ENCODE results near the gene RUVBL1. TPM values are rescaled to one million over a fixed set of nuclear protein-coding genes. Genes with fewer than 3 reads are reported as not detected.

The RUVBL1 gene
- total and polyA plus RNA-seq, 7 donors, result 12.0 to 40.6 (median 17.1) TPM

- Histone ChIP-seq H3K27me3 (peaks cover 0 to 4% (median 0%) of the 10 kb centered on the region in 3 donors), H3K27ac (peak overlapping the region in 1 of 4 donors; percentile 54), H3K4me3 (no peak overlapping the region), H3K36me3 (peaks cover 23 to 43% (median 34%) of the 10 kb centered on the region in 4 donors), H3K9me3 (no peaks in the 10 kb centered on the region), H3K4me1 (peaks cover 0 to 28% (median 23%) of the 10 kb centered on the region in 4 donors)
- TF ChIP-seq EP300 (IDR thresholded peaks at IDR 0.05) (no peak), POLR2A (IDR thresholded peaks at IDR 0.05) (no peak), POLR2AphosphoS5 (IDR thresholded peaks at IDR 0.05) (no peak), CTCF (IDR thresholded peaks at IDR 0.05) (no peak)
- intact Hi-C loops (cut with DNase I), result loop anchor here (2.0 kb wide), 1 partner anchor 79 kb away; the partner anchor contains the start of gene EEFSEC
- 88 to 98% methylated on average over 2 of the region's 2 CpGs for WGBS, 2 donors
- DNase-seq, result no peak
These were observed 49.8 kb downstream of the RUVBL1 start for GRCh38 chr3:128073807-128074206.

- H3K4me1 ChIP-seq, result peaks cover 0 to 28% (median 23%) of the 10 kb centered on the region in 4 donors
- H3K4me3 ChIP-seq, result no peak overlapping the region
- DNase-seq, result no peak
- intact Hi-C loops (cut with DNase I), result no loop called here
- TF ChIP-seq EP300 (IDR thresholded peaks at IDR 0.05) (no peak), CTCF (IDR thresholded peaks at IDR 0.05) (no peak), POLR2A (IDR thresholded peaks at IDR 0.05) (no peak), POLR2AphosphoS5 (IDR thresholded peaks at IDR 0.05) (no peak)
- peaks cover 0 to 4% (median 0%) of the 10 kb centered on the region in 3 donors for H3K27me3 ChIP-seq
- peak overlapping the region in 1 of 4 donors; percentile 55 for H3K27ac ChIP-seq
- peaks cover 23 to 48% (median 39%) of the 10 kb centered on the region in 4 donors for H3K36me3 ChIP-seq
- 89 to 95% methylated on average over 6 of the region's 6 CpGs for WGBS, 2 donors
- H3K9me3 ChIP-seq, result no peaks in the 10 kb centered on the region
These were observed 50.4 kb downstream of the RUVBL1 start for GRCh38 chr3:128073185-128073725.

DNA sequence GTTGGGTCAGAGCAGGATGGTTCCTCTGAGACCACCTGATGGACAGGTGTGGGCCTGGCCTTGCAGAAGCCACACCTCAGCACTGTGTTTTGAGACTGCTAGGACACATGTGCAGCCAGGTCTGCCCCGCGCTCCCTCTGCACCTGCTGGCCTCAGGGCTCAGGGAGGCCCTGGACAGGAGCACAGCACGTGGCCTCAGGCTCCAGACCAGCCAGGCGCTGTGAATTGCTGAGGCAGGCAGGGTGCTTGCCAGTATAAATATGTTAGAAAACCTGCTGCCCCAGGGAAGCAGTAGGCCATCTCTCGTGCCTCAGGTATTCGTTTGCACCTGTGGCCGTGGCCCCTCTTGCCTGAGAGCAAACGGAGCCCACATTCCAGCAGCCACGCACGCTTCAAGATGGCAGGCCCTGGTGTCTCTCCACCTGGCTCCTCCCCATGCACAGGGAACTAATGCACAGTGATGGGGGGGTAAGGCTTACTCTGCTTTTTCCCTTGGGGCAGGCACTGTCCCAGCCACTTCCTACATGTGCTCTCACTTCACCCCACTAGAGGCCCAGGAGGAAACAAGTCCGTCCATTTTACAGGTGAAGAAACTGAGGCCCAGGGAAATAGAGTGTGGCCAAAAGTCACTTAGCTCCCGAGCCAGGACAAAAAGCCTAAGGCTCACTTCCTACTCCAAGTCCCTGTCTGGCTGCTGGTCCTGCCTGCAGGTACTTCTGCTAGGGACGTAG, 51.0 kb downstream of the RUVBL1 start:
- intact Hi-C loops (cut with DNase I), result no loop called here
- WGBS, 2 donors, result 89 to 94% methylated on average over 13 of the region's 13 CpGs
- no peaks in the 10 kb centered on the region for H3K9me3 ChIP-seq
- no peak for TF ChIP-seq CTCF (IDR thresholded peaks at IDR 0.05)
- no peak for TF ChIP-seq POLR2A (IDR thresholded peaks at IDR 0.05)
- no peak for TF ChIP-seq POLR2AphosphoS5 (IDR thresholded peaks at IDR 0.05)
- no peak for TF ChIP-seq EP300 (IDR thresholded peaks at IDR 0.05)
- H3K4me3 ChIP-seq, result no peak overlapping the region
- H3K27me3 ChIP-seq, result peaks cover 0 to 4% (median 0%) of the 10 kb centered on the region in 3 donors
- H3K4me1 ChIP-seq, result peaks cover 0 to 28% (median 23%) of the 10 kb centered on the region in 4 donors
- H3K36me3 ChIP-seq, result peaks cover 27 to 55% (median 45%) of the 10 kb centered on the region in 4 donors
- H3K27ac ChIP-seq, result peak overlapping the region in 1 of 4 donors; percentile 55
- no peak for DNase-seq

GRCh38 chr3:128071771-128072453, 51.7 kb downstream of the RUVBL1 start:
- TF ChIP-seq CTCF (IDR thresholded peaks at IDR 0.05) (no peak), EP300 (IDR thresholded peaks at IDR 0.05) (no peak), POLR2A (IDR thresholded peaks at IDR 0.05) (no peak), POLR2AphosphoS5 (IDR thresholded peaks at IDR 0.05) (no peak)
- intact Hi-C loops (cut with DNase I), result no loop called here
- H3K9me3 ChIP-seq, result no peaks in the 10 kb centered on the region
- H3K36me3 ChIP-seq, result peaks cover 34 to 62% (median 52%) of the 10 kb centered on the region in 4 donors
- peaks cover 0 to 4% (median 0%) of the 10 kb centered on the region in 3 donors for H3K27me3 ChIP-seq
- H3K4me3 ChIP-seq, result no peak overlapping the region
- WGBS, 2 donors, result 88 to 89% methylated on average over 11 of the region's 11 CpGs
- DNase-seq, result peak; percentile 55
- peaks cover 0 to 22% (median 18%) of the 10 kb centered on the region in 4 donors for H3K4me1 ChIP-seq
- no peak overlapping the region for H3K27ac ChIP-seq

Measured in sigmoid colon (tissue), 7 donors.